ENCODE measurements around the gene CYP4B1.

DNA sequence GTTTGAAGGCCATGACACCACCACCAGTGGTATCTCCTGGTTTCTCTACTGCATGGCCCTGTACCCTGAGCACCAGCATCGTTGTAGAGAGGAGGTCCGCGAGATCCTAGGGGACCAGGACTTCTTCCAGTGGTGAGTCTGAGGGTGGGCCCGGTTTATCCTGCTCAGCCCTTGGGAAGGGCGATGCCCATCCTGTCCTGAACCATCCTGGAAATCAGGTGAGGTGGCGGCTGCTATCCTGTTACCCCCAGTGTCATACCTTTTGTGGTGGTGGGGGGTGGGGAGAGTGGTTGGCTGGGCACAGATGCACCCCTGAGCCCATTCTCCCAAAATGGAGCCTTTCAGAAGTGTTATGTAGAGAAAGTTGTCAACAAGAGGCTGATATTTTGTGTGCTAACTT is 16.3 kb downstream of the CYP4B1 start:
- TF ChIP-seq, protein P1, sequence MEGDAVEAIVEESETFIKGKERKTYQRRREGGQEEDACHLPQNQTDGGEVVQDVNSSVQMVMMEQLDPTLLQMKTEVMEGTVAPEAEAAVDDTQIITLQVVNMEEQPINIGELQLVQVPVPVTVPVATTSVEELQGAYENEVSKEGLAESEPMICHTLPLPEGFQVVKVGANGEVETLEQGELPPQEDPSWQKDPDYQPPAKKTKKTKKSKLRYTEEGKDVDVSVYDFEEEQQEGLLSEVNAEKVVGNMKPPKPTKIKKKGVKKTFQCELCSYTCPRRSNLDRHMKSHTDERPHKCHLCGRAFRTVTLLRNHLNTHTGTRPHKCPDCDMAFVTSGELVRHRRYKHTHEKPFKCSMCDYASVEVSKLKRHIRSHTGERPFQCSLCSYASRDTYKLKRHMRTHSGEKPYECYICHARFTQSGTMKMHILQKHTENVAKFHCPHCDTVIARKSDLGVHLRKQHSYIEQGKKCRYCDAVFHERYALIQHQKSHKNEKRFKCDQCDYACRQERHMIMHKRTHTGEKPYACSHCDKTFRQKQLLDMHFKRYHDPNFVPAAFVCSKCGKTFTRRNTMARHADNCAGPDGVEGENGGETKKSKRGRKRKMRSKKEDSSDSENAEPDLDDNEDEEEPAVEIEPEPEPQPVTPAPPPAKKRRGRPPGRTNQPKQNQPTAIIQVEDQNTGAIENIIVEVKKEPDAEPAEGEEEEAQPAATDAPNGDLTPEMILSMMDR (IDR thresholded peaks at IDR 0.05; ENCODE audit: low read length), result no peak
- TF ChIP-seq EZH2 (IDR thresholded peaks at IDR 0.05; ENCODE audit: borderline replicate concordance, low read length), result no peak

All from OCI-LY1 (cell line).